ENCODE data around the gene PDE10A.
"Not testable (repeated sequence)": the region's sequence is repeated elsewhere in the genome, so short reads cannot be mapped to it uniquely, and the experiment has no call there.

Gene PDE10A

DNA sequence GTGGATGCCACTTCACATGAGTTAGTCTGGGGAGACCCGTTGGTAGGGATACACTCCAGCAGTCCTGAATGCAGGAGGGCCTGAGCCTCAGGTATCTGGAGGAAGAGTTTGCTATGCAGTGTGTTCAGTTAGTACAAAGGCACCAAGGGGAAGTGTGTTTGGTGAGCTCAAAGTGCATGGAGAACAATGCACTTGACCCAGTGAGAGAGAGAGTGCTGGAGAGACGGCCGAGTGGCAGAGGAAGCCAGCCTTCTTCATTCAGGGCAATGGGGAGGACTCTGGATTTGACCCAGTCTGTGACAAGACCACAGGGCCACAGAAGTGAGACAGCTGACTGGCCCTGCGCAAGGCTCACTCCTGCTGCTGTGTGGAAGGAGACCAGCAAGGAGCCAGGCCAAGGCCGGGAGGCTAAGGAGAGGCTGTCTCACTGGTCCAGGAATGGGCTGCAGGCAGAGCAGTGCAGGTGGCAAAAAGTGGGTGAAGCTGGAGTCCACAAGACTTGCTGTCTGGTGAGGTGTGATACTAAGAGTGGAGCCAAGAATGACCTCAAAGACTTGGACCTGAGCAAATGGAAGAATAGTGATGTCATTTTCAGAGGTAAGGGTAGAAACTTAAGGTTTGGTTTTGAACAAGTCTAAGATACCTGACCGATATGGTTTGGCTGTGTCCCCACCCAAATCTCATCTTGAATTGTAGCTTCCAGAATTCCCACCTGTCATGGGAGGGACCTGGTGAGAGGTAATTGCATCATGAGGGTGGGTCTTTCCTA, 38.0 kb downstream of the PDE10A start:
- no peak for DNase-seq (ENCODE audit: low spot score)

DNA sequence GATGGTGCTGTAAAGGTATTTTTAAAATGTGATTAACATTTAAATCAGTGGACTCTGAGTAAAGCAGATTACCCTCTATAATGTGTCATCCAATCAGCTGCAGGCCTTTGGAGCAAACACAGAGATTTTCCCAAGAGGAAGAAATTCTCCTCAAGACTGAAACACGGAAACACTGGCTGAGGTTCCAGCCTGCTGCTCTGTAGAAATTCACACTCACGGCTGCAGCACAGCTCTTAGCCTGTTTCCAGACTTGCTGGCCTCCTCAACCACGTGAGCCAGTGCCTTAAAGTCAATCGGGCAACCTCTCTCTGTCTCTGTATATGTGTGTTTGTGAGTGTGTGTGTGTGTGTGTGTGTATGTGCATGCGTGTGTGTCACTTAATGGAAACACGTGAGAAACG, 41.1 kb downstream of the PDE10A start:
- no peak for DNase-seq (ENCODE audit: low spot score)

DNA sequence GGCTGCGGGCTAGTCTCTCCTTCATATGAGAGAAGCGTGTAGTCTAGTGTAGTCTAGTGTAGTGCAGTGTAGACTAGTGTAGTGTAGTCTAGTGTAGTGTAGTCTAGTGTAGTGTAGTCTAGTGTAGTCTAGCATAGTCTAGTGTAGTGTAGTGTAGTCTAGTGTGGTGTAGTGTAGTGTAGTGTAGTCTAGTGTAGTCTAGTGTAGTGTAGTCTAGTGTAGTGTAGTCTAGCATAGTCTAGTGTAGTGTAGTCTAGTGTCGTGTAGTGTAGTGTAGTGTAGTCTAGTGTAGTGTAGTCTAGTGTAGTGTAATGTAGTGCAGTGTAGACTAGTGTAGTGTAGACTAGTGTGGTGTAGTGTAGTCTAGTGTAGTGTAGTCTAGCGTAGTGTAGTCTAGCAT, 44.1 kb downstream of the PDE10A start:
- DNase-seq (ENCODE audit: low spot score) = not testable (repeated sequence)

DNA sequence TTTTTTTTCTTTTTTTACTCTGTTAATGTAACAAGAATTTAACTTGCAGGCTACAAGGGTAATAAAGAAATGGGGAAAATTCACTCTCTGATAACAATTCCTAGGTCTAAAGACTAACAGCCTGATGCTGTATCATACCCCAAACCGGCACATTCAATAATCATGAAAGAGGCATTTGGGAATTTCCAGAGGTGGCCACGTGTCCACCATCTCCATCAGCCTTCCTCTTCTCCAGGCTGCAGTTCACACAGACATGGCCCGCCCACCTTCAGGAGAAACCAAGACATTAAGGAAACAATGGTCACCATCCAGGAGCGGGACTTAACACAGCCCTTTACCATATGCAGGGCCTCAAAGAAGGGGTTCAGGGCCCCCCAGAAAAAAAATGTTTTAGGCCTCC, 44.8 kb downstream of the PDE10A start:
- no peak for DNase-seq (ENCODE audit: low spot score)

DNA sequence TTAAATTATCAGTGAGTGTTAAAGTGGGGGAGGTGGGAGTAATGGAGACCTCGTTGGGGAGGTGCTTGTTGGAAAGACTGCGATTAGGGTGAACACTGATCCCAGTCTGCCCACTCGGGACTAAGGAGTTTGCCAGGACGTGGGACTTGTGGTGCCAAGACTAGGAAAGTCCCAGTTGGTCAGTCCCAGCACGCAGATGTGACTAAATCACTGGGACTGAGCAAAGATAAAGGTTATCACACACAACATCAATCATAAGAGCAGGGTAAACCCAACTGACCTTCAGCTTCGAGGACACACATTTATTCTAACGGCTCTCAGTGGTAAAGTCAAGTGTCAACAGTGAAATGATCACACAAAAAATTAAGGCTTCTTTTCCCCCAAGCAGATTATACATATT, 45.5 kb downstream of the PDE10A start:
- DNase-seq (ENCODE audit: low spot score) = no peak

DNA sequence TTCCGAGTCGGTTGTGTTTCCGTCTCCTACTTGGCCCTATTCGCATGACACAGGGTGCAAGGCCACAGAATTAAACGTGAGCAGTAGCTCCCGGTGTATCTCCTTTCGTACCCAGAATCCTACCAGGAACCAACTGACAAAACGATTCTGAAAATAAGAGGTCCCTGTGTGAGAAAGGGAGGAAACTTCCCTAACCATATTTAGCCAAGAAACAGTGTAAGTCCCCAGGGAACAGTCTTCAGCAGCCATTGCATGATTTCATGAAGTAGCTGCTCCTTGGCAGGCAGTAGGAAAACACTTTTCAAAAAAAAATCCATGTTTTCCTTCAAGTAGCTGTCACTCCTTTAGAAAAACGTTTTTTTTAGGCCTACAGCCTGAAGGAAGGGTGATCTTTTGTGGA, 46.9 kb downstream of the PDE10A start:
- DNase-seq (ENCODE audit: low spot score) = no peak

DNA sequence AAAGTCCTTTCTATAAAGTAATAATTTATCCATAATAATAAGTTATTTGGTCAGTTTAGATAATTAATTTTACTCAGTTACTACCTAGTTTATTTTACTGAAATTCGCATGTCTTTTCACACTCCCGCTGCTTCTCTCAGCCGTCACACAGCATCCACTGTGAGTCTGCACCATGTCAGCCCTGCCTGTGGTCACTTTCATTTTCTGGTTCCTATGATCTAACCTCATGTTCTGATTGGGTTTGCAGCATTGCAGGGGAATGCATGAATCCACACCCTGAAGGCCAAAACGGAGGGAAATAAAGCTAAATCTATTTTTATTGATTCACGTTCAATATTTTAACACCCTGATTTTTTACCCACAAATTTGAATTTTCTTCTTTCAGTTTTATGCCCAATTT, 47.4 kb downstream of the PDE10A start:
- DNase-seq (ENCODE audit: low spot score) = no peak

DNA sequence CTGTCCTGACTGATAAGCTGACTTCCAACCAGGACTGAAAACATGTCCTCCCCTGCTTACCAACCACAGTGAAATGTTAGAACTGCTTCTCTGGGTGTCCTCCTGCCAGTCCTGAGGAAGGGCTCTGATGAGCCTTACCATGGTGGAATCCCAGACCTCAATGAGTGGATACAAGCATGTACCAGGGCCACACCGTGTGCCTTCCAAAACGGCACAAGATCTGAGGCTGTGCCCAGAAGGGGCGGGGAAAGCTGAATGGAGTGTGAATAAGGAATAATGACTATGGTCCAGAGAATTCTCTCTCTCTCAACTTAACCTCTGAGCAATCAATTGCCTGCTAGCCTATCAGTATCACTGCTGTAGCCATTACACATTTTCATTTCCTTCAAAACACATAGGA, 51.7 kb downstream of the PDE10A start:
- DNase-seq (ENCODE audit: low spot score) = no peak

DNA sequence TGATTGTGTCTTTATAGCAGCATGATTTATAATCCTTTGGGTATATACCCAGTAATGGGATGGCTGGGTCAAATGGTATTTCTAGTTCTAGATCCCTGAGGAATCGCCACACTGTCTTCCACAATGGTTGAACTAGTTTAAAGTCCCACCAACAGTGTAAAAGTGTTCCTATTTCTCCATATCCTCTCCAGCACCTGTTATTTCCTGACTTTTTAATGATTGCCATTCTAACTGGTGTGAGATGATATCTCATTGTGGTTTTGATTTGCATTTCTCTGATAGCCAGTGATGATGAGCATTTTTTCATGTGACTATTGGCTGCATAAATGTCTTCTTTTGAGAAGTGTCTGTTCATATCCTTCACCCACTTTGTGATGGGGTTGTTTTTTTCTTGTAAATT, 54.5 kb downstream of the PDE10A start:
- DNase-seq (ENCODE audit: low spot score) = not testable (repeated sequence)

DNA sequence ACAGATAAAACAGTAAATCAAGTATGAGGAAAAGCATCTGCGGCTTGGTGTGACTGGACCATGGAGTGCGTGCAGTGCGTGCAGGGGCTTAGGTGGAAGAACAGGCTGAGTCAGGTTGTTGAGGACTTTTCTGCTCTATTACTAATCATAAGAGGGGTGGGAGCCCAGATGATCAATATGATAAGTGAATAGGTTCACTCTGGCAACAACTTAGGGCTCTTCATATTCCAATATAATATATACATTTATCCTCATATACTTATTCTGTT, 56.4 kb downstream of the PDE10A start:
- no peak for DNase-seq (ENCODE audit: low spot score)

DNA sequence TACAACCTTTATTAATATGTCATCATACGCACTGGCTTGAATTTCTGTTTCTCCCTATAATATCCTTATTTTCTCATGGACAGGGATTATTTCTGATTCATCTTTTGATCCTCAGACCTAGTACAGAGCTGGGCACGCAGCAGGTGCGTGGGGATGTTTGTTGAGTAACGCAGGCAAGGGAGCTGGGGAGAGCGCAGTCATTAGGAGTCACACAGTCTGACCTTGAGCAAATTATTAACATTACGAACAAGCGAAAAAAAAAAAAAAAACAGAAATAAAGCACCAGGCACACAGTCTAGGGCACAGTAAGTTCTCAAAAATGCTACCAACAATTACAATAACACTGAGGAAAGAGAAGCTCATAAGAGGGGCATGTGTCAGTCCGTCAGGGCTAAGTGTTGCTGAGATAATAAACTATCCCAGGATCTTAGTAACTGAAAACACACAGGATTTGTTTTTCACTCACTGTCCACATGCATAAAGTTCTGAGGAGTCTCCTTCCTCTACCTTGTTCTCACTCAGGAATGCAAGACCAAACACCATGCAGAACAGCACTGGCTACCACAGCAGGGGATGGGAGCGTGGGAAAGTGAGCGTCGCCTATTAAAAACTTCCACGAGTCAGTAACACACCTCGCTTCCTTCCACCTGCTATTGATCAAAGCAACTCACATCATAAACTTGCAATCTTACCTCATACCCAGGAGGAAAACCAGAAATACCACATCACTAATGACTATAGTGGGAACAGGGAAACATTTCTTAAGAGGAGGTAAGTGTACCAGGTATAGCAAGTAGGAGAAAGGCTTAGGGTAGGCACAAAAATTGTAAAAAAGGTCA, 56.9 kb downstream of the PDE10A start:
- DNase-seq (ENCODE audit: low spot score) = no peak

DNA sequence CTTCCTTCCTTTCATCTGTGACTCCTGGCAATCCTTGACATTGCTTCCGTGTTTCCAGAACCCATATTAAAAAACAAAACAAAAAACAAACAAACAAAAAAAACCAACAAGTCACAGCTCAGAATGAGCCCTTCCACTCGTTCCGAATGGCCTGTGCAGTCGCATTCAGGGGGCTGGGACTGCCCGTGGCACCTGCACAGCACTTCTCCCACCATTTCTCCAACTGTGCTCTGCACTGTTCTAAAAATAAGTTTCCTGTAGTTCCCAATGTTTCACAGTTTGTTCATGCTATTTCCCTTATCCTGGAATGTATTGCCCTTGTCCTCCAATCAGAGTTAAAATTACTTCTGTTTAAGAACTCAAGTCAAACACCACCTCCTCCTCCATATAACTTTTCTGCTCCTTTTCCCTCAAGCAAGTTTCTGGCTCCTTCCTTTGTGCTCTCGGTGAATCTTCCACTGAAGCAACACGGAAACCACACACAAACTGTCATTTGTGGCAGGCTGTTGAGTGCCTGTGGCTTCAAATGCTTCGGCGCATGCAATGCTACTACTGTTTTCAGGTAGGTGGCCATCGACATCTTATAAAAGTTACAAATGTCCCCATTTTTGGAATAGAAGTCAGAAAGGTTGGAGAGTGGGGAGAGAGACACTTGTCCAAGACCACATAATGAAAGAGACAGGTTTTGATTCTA, 57.7 kb downstream of the PDE10A start:
- no peak for DNase-seq (ENCODE audit: low spot score)

DNA sequence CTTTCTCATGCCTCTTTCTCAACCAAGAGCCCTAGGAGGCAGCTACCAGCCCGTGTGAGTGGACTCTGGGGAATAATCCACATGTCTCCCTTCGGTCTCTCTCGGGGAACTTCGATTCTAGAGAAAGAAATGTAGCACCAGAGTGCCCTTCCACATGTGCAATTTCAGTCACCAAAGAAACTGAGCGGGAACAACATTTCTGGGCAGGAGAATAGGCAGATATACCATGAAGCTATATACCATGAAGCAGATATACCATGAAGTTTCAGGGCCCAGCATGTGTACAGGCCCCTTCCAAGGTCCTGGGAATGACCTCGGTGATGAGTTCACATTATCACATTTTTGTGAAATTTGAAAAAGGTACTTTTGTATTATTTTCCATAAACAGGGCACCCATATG, 60.8 kb downstream of the PDE10A start:
- DNase-seq (ENCODE audit: low spot score) = no peak

DNA sequence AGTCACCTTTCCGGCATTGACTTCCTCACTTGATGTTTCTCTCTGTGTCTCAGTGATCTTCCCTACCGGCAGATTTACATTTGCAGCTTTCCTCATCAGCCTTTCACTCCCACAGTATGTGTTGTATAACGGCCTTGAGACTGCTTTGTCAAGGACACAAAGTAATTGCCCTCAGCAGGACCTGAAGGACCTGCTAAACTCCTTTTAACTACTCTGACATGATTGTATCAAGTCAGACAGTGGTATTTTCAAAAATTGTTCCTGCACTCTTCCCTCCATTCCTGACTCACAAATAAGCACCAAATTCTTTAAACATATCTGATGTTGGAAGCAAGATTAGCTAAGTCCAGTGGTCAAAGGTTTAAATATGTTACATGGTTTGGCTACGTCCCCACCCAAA, 62.4 kb downstream of the PDE10A start:
- no peak for DNase-seq (ENCODE audit: low spot score)

DNA sequence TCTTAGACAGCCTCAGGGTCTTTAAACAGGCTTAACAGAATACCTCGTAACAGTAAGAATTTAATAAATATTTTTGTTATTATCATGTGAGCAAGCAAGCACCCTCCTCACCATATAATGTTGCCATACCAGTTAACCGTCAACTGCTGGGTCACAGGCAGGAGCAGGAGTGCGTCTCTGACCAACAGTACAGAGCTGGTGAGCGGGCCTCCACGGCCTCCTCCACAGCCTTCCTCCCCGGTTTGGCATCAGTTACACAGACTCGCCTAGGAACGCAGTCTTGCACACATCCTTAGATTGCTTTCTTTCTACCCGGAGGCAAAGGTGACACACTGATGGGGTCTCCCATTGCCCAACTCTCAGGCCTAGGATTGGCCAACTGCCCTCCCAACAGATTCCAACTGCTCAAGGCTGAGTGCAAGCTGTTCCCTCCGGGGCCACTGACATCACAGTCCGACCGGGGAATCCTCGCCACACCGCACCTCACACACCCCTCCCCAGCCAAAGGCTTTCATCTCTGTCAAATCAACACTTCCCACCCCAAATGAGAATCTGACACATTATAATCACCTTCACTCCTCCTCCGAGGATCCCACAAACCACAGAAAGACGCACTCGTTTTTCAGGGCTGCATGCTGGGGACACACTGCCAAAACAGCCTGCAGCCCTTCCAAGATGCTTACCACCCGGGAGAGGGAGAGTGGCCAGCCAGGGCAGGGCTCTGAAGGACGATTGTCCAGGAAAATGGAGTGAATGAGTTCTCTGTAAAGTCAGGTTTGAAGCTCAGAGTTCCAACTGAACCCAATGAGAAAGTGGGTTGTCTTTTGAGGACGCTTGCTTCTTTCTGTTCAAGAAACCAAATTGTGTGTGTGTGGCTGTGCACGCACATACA, 63.2 kb downstream of the PDE10A start:
- no peak for DNase-seq (ENCODE audit: low spot score)

DNA sequence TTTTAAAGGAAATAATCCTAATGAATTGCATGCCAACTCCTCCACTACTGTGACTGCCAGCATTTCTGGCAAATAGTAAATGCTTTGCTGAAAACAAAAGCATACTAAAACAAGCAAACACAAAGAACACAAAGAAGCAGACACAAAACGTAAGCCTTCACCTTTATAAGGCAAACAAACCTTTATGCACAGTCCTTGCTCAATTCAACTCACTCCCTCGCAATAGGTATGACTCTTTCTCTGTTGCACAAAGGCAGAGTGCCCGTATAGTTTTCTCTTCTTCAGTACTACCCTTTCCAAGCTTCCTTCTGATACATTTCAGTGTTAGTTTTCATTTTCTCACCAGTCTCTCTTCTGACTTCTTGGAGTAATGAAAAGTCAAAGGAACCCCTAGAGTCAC, 63.9 kb downstream of the PDE10A start:
- no peak for DNase-seq (ENCODE audit: low spot score)

DNA sequence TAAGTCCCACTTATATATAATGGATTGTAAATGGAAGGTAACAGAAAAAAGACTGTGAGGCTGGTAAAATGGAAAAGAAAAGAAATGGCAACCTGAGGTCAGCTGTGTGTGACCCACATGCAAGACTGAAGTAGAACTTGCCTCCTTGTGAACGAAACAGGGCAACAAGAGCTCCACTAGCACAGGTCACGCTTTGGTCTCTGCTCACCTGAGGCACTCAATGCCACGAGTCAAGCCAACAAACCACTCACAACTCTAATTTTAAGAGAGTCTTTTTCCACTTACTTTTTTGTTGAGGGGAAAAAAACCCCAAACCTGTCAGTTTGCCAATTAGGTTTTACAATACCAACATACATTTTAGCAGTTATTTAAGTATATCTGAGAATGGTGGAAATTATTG, 65.2 kb downstream of the PDE10A start:
- no peak for DNase-seq (ENCODE audit: low spot score)

DNA sequence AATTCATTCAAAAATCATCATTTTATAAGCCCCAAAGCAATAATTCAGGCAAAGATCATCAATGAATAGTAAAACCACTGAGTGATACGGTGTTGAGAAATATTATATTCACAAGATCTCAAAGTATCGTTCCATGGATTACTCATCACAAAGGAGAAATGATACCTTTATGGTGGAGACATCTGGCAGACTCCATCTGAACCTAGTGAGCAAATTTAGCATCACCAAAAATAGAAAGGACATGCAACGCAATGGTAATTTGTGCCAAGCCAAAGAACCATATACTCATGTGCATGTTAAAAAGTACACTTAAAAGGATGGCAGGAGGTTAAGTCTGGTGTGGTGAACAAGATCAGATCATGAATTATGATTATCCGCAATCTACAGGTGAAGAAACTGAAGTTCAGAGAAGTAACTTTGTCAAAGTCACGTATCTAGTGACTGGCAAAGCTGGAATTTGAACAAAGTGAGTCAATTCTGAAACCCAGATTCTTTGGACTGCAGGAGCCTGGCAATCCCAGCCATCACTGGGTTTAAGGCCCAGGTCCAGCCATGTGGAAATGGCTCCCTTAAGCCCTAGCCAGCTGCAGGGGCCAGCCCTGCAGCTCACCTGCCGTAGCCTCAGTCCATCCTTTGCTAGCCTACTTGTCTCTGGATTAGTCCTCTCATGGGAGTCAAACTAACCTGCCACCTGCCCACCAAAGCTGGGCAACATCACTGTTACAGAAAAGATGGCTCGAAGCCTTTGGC, 68.3 kb downstream of the PDE10A start:
- no peak for DNase-seq (ENCODE audit: low spot score)

DNA sequence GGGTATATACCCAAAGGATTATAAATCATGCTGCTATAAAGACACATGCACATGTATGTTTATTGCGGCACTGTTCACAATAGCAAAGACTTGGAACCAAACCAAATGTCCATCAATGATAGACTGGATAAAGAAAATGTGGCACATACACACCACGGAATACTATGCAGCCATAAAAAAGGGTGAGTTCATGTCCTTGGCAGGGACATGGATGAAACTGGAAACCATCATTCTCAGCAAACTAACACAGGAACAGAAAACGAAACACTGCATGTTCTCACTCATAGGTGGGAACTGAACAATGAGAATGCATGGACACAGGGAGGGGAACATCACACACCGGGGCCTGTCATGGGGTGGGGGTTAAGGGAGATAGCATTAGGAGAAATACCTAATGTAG, 70.1 kb downstream of the PDE10A start:
- DNase-seq (ENCODE audit: low spot score) = not testable (repeated sequence)

DNA sequence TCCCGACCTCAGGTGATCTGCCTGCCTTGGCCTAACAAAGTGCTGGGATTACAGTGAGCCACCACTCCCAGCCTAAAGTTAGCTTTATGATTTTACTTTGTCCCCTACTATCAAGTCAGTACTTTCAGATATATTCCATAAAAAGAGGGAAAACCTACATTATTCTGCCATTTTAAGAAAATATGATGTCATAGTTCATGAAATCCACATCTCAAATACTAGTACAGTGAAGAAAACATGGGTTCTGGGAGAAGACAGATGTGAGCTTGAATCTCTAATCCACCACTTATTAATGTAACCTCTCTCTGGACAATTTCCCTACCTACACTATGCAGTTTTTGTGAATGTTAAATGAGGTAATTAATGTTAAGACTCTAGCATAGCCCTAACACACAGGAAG, 74.5 kb downstream of the PDE10A start:
- no peak for DNase-seq (ENCODE audit: low spot score)

DNA sequence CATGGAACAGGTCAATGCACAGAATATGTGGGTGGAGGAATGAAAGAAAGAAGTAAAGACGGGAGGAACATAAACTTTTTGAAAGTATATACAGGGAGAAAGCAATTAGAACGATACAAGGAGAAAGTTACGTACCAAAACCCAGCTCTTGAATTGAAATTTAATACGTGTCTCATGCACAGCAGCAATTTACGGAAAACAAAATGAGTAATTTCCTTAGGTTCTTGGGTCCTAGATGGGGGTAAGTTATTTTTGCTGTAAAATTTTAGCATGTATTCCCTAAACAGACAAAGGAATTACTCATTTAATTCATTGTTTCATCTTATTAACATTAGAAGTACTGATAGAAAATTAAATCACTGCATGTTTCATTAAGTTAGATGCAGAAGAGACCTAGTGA, 75.8 kb downstream of the PDE10A start:
- DNase-seq (ENCODE audit: low spot score) = no peak

Data from putamen (tissue), 1 donor.